ENCODE measurements around the gene TIMM21.

Gene TIMM21

DNA sequence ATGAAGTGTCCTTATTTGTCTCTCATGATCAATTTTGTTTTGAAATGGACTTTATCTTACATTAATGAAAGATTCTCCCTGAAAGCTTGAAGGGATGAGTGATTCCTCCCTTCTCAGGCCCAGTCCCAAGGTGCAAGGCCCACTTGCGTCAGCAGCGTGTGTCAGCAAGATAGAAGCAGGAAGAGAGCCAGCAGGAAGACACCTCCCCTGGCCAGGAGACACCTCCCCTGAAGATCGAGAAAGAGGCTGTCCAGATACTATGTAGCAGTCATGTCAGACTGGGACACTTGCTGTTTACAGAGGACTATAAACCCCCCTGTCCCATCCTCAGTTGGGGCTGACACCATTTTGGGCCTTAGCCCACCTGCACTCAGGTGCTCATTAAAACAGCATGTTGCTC, 38.3 kb downstream of the TIMM21 start:
- no peak for DNase-seq (ENCODE audit: low read depth in 2 of 2, low spot score in 1 of 2)

DNA sequence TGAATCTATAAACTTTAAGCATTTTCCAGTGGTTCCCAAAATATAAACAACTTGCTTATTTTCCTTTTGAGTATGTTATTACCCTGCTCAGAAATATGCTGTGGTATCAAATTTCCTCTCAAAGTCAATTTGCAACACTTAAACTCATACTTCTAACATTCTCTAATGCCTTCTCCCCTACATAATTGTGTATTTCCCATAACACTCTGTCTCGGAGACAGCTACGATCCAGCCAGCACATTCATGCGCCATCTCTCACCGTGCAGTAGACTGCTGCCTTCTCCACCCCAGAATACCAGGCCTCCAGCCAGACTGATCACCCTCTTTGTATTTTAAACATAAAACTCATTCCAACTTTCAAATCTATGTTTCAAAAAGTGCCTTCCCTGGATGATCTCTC, 41.8 kb downstream of the TIMM21 start:
- DNase-seq (ENCODE audit: low read depth in 2 of 2, low spot score in 1 of 2), result no peak

DNA sequence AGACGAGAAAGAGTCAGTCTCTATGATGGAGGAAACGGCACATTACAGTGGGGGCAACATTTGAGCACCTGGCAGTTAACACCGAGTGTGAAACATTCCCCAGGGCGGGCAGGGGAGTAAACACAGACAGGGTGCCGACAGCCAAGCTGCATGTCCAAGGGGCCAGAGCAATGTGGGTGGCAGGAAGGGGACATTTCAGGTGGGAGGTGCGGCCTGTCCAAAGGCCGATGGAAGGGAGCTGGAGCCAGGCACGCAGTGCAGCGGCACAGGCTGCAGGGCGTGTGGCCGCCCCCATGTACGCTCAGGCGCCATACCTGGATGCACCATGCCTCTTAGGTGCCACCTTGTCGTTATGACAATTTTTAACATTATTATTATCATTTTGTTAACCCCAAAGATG, 43.3 kb downstream of the TIMM21 start:
- DNase-seq (ENCODE audit: low read depth in 2 of 2, low spot score in 1 of 2), result no peak

DNA sequence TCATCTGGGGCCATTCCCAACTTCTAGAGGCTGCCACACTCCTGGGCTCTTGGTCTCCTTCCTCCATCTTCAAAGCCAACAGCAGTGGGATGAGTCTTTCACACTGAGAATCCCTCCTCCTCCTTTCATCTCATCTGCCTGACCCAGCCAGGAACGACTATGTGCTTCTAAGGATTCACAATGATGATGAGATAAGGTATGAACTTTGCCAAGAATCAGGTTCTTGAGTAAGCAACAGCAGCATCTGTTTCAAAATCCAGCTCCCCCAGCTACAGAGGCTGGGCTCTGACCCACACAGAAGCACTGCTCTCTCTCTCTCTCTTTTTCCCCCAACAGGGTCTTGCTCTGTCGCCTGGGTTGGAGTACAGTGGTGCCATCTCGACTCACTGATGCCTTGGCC, 46.4 kb downstream of the TIMM21 start:
- DNase-seq (ENCODE audit: low read depth in 2 of 2, low spot score in 1 of 2), result no peak

DNA sequence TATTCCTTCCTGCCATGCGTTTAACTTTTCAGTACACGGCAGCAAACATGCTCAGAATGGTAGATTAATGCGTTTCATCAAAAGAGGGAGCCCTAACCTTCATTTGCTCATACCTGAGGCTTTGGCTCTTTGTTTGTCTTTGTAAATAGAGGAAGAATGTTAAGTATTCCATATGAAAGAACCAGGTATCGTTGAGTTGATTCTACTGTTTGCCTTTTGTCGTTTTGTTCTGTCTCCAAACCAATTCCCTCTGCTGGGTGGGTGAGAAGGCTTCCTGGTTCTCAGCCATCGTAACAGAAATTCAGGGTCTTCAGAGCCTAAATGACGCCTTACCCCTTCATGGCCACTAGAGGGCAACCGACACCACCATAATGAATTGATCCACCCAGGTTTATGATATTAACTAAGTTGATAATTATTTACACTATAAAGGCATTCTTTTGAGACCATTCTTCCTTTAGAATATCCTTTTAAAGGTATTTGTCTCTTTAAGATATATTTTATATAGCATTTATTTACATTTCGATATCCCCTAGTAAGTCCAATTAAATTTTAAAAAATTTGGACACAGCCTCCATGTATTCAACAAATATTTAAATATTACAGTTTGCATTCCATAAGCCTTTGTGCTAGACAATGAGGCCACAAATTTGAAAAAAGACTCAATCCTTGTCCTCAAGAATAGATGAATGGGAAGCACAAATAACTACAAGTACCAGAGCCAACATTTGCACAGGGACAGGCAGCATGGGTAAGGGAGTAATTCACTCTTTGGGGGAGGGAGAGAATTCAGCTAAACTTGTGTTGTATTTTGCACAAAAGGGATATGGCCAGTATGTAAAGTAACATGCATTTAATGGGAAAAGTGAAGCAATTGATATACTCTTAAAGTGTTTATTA, 48.1 kb downstream of the TIMM21 start:
- peak; percentile 13 to 35 for DNase-seq (ENCODE audit: low read depth in 2 of 2, low spot score in 1 of 2)

DNA sequence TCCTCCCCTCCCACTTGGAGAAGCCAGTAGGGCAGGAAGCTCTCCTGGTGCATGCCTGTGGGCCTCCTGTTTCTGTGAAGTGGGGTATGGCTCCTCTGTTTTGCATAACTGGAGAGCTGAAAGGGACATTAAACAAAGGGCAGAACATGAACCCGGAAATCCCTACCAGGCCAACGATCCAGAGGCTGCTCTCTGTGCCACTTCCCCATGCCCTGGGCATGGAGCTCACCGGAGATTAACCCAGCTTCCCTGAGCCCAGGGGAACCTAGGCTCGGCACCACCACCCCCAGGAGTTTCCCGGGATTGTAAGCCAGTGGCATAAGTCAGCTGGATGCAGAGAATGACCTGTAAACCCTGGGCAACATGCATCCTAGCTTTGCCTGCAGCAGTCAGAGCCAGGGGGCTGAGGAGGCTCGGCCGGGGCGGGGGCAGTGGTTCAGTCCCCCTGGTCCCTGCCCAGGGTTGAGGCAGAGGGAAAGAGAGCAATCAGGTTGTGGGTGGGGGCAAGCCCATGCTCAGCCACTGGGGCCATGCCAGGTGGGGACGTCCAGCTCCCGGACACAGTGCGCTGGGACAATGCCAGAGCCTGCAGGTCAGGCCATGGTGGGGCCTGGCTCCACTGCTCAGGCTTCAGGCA, 49.5 kb downstream of the TIMM21 start:
- DNase-seq (ENCODE audit: low read depth in 2 of 2, low spot score in 1 of 2), result no peak

DNA sequence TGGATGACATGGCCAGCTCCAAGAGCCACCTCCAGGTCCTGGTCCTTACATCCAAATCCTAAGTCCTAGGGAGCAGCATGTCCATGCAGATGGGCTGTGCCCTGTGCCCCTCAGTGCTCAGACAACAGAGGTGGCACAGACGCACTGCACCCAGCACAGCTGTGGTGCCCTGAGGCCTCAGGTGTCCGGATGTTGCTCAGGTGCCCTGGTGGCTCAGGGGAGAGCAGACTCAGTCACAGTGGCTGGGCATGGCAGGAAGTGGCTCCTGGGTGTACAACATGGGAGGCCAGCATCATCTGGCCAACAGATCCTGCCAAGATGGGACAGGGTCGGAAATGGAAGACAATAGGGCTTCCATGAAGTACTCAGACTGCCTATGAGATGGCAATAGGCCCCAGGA, 50.1 kb downstream of the TIMM21 start:
- DNase-seq (ENCODE audit: low read depth in 2 of 2, low spot score in 1 of 2), result no peak

DNA sequence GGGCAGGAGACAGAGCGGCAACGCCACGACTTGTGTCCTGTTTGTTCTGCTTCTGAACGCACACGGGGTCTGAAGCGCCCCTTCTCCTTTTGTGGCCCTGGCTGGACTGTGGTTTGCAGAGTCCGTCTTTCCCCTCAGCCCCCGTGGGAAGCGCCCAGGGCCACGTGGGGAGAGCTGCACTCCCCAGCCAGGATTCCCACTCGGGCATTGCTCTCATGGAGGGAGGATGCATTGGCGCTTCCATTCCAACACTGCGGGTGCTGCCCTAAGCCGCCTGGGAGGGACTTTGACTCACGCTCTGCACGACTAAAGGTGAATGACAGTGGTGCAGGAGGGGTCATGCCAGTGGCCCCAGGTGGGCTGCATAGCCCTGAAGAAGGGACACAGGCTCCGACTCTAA, 52.5 kb downstream of the TIMM21 start:
- no peak for DNase-seq (ENCODE audit: low read depth in 2 of 2, low spot score in 1 of 2)

DNA sequence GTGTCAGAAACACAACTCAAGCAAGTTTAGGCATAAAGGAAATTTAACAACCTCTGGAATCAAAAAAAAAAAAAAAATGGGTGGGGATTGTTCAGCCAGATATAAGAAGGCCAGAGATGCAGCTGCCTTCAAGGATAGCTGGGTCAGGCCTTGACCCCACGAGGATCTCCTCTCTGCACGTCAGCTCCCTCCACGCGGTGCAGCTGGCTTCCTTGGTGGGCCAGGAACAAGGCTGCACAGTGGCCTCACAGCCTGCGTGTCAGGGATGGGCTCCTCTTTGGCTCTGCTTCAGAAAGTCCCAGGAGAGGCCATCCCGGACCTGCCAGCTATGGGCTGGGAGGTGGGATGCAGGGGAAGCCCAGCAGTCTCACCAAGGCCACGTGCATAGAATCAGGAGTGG, 55.5 kb downstream of the TIMM21 start:
- DNase-seq (ENCODE audit: low read depth in 2 of 2, low spot score in 1 of 2), result no peak

DNA sequence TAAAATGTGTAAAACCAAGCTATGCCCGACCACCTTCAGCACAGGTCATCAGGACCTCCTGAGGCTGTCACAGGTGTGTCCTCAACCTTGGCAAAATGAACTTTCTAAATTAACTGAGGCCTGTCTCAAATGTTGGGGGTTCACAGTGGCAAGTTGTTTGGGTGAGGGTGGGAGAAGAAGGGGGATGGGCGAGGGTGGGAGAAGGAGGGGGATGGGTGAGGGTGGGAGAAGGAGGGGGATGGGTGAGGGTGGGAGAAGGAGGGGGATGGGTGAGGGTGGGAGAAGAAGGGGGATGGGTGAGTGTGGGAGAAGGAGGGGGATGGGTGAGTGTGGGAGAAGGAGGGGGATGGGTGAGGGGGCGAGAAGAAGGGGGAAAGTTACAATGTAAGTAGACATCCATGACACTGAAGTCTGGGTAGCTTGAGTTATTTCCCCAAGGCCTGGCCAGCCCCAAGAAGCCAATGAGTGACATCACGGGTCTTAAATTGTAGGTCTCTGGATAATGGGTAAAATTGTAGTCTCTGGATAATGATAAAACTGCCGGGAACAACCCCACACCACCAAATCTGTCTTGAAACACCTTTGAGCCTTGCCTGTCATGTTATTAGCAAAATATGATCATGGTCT, 56.3 kb downstream of the TIMM21 start:
- no peak for DNase-seq (ENCODE audit: low read depth in 2 of 2, low spot score in 1 of 2)
